ENCODE measurements around the gene KRT85.

The KRT85 gene

DNA sequence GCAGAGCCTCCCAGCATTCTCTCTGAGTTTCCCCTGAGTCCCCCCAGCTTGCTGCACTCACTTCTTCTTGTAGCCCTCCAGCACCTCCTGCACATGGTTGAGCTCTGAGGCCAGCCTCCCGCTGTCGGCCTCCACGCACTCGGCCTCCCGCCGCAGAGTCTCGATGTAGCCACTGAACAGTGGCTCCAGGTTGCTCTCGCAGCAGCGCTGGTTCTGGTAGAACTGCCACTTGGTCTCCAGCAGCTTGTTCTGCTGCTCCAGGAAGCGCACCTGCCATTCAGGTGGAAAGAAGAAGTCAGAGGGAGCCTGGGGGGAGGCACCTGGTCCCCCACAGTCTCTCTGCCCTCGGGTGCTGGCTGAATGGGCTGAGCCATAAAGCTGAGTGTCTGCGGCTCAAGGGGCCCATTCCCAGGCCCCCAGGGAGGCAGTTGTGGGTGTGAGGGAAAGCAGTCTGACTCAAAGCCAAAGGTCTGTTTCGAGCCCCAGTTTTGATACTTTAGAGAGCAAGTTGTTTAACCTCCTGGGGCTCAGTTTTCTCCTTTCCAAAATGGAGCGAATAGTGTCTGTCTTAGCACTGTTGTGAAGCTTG, 2.3 kb downstream of the KRT85 start:
- DNase-seq: no peak

DNA sequence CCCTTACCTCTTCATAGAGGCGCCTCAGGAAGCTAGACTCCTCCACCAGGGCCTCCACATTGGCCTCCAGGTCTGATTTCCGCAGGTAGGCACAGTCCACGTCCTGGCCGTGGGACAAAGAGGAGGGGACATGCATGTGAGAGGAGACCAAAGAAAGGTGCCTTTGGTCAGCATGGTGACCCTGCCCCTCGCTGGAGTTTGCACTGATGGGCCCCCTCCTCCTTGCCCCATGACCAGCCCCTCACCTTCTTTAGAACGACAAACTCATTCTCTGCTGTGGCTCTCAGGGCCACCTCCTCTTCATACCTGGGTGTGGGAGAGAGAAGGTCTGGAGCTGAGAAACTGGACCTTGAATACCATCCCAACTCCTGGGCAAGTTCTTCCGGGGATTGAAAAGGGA, 3.2 kb downstream of the KRT85 start:
- DNase-seq: no peak

GRCh38 chr12:52363111-52363679, 4.1 kb downstream of the KRT85 start:
- no peak for DNase-seq

- no peak for DNase-seq
Observed at GRCh38 chr12:52362118-52362726, 5.1 kb downstream of the KRT85 start.

- DNase-seq: no peak
Observed at GRCh38 chr12:52361553-52361952, 5.7 kb downstream of the KRT85 start.

- DNase-seq: no peak
Observed at GRCh38 chr12:52360663-52361271, 6.5 kb downstream of the KRT85 start.

GRCh38 chr12:52360106-52360662, 7.1 kb downstream of the KRT85 start:
- no peak for DNase-seq

DNA sequence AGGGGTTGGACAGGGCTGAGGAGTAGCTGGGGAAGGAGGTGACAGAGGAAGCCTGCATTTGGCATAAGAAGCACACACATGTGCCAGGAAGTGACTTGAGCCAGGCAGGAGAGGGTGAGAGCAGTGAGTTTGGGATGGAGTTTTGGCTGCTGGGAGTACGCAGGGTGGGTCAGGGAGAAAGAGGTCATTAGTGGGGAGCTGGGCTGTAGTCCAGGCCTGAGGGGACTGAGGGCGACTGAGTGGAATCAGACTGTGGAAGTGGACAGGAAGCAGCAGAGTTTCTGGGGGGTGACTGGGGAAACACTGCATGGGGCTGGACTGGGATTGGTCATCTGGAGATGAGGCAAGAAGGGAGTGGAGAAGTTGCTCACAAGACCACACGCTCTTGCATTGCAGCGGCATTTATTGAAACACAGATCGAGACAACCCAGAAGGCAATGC, 7.6 kb downstream of the KRT85 start:
- no peak for DNase-seq

- DNase-seq: no peak
Observed at GRCh38 chr12:52358575-52359350, 8.5 kb downstream of the KRT85 start.

DNA sequence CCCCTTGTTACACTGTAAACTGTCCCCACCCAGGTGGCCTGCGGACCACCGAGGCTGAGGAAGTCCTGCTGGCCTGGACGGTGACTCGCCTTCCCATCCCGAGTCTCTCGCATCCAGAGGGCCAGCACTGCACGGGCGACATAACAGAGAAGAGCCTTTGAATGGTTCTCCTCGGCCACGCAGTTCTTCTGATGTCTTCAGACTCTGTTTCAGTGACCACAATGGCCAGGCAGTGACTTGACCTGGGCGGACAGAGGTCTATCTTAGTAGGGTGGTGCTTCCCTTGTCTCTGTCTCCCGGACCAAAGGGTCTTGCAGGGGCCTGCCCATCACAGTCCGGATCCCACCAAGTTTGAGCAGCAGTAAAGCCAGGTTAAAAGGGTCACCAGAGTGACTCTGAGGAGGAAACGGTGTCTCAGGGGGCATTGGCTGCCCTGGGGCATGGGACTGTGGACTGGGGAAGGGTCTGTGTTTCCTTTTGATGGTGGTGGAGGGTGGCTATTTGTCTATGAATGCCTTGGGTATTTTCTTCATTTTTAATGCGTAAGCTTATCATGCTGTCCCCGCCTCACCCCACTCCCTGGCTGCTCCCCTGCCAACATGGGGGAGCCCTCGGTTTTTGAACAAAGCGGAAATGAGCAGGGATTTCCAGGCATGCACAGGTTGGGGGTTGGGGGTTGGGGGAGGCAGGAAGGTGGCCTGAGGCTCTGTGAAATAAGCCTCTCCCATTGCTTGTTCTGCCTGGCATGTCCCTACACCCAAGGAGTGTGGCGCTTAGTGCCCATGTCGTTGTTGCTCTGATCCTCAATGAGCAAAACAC, 10.3 kb downstream of the KRT85 start:
- DNase-seq: no peak

- no peak for DNase-seq
Observed at GRCh38 chr12:52356031-52356761, 11.1 kb downstream of the KRT85 start.

DNA sequence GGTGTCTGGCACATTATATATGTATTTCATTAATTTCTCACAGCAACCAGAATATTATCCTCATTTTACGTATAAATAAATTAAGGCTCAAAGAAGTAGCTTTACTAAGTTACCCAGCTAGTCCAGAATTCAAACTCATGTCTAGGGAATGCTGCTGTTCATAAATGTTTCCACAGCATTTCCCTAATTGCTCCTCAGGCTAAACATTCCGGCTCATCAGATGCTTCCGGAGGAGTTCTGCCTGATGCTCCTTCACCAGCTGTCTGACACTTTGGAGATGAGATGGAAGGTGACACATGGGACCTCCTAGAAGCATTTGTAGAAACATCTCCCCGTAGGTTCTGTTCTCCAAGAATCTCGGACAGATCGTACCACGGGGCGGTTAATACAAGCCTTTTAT, 12.1 kb downstream of the KRT85 start:
- no peak for DNase-seq

DNA sequence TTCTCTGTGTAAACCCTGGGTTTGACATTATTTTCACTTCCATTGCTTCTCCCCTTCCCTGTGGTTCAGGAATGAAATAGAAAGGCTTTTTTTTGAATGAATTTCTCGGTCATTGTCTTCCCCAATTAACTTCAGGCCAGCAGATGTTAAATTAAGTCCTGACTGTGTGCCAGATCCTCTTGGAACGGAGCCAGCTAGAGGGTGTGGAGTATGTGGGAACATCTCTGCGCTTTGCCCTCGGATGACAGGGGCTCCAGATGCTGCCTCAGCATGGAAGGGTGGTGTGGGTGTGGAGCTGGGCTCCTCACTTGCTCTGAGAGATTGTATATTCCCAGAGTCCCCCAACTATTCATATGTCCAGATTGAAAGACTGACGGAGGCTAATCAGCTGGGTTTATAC, 13.1 kb downstream of the KRT85 start:
- no peak for DNase-seq

DNA sequence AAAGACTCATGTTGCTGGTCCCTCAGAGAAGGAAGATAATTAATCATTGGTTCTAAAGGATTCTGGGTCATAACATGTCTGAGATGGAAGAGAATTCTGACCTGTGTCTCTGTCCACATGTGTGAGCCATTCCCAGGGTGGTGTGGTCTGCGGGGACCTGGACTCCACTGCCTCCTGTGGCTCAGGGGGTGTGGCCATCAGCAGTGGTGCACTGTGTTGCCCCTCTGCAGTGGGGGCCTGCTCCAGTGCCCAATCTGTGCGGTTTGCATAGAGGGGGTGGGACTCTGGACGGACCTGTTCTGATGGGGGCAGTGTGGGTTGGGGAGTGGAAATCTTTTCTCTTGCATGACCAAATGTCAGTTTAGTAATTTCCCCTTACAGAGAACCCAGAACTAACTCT, 13.5 kb downstream of the KRT85 start:
- no peak for DNase-seq

DNA sequence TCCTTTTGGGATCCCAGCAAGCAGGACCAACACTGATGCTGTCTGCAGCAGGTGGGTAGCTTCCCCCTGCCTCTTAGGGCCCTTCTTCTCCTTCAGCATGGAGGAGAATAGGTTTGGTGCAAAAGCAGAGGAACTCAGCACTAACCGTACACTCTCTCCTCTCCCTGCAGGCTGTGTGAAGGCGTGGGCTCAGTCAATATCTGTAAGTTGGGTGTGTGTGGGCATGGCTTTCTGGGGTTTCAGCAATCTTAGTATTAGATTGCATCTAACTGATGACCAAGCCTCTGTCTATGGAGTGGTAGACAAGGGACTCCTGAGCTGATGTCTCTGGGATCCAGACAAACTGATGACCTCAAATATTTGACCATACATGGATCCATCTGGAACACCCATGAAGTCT, 14.3 kb downstream of the KRT85 start:
- DNase-seq: no peak

DNA sequence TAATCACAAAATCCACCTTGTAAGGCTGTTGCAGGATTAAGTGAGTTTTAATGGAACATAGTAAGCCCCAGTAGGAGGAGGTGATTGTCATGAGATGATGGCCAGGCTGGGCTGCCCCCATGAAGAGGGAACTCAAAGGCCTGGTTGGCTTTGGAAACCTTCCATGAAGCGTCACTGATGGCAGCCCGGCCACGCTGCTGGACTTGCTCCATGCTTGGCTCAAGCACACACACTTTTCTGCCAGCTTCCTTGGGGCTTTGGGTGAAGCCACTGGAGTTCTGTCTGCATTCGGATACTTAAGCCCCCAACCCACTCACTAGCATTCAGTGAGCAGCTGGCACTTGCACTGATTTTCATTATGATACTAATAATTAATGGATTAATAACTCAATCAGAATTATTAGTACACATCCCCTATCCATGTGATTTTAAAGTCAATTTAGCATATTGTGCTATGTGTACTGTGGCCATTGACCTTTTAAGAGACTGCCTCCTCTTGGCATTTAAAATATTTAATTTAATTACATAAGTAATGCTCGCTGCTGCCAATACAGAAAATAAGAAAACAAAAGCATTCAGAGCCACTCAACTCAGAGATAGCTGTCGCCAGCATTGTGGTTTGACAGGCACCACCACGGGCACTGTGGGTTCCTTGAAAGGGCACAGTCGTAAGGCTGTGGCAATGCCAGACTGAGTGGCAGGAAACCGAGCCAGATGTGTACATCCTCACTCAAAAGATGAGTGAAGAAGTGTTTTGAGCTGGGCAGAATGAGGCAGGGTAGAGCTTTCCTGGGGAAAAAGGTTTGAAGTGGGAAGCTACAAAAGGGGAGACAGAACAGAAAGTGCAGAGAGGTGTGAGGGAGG, 15.9 kb downstream of the KRT85 start:
- DNase-seq: no peak

GRCh38 chr12:52350786-52351185, 16.5 kb downstream of the KRT85 start:
- no peak for DNase-seq

DNA sequence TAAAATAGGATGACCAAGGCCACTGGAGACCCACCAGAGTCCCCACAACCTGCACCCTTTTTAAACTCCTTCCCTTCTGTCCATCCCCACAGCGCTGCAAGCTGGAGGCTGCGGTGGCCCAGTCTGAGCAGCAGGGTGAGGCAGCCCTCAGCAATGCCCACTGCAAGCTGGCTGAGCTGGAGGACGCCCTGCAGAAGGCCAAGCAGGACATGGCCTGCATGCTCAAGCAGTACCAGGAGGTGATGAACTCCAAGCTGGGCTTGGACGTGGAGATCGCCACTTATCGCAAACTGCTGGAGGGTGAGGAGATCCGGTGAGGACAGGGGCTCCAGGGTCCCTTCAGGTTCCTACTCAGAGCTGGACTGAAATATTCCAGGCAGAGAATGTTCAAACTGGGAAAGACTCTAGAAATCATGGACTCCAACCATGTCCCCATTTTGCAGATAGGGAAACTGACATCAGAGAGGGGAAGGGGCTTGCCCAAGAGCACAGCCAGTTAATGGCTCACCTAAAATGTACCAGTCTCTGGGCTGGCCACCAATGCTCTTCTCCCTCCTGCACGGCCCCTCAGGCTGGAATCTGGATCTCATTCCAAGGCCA, 17.2 kb downstream of the KRT85 start:
- DNase-seq: no peak

GRCh38 chr12:52349196-52349595, 18.1 kb downstream of the KRT85 start:
- no peak for DNase-seq
